Activated CD8-positive, alpha-beta T cell treated with anti-CD3 and anti-CD28 coated beads, Interleukin-2, amount 10 ng/mL, durations not matched to agents 7 days and 5 days (primary cell): ENCODE results near the gene TFF1. TPM values are rescaled to one million over a fixed set of nuclear protein-coding genes. Genes with fewer than 3 reads are reported as not detected.

Experiments used
- ATAC-seq: fragments of 150-1000 bp; cut with Tn5 transposase; one replicate; pipeline ENCODE4 v1.10.0; 2021; ENCODE audit warnings: moderate library complexity
- CTCF ChIA-PET: fragments of 350-600 bp; sonication (Branson Sonifier 250); formaldehyde crosslinking; loops from one replicate; lab custom pipeline; 2021; ENCODE audit warnings: antibody characterized with exemption; lab: Charles Lee
- POLR2A ChIA-PET: fragments of 350-600 bp; sonication (Branson Sonifier 250); formaldehyde crosslinking; loops from one replicate; lab custom pipeline; 2021; ENCODE audit warnings: antibody characterized with exemption; lab: Charles Lee
- DNase-seq: peaks from one replicate; pipeline ENCODE4 v3.0.0-alpha.2; 2020
- H3K27ac Mint-ChIP-seq: one replicate; pipeline ENCODE4 v1.8.0; 2021; ENCODE audit warnings: mild to moderate bottlenecking, mixed read lengths
- H3K27me3 Mint-ChIP-seq: one replicate; pipeline ENCODE4 v1.8.0; 2021; ENCODE audit warnings: low read depth, mixed read lengths
- H3K36me3 Mint-ChIP-seq: one replicate; pipeline ENCODE4 v1.8.0; 2021; ENCODE audit warnings: low read depth, mixed read lengths
- H3K4me1 Mint-ChIP-seq: one replicate; pipeline ENCODE4 v1.8.0; 2021; ENCODE audit warnings: low read depth, mixed read lengths
- H3K4me3 Mint-ChIP-seq: one replicate; pipeline ENCODE4 v1.8.0; 2021; ENCODE audit warnings: mild to moderate bottlenecking, mixed read lengths
- H3K9me3 Mint-ChIP-seq: one replicate; pipeline ENCODE4 v1.8.0; 2022; ENCODE audit warnings: mixed read lengths; ENCODE audit not compliant: insufficient read depth
- total RNA-seq, 2 experiments: library from RNA; stranded (reverse); gene quantifications; one replicate each; pipeline ENCODE4 v1.2.3, GENCODE V29; 2021

The TFF1 gene
- total RNA-seq, 2 experiments from 2014 or later = not detected

DNA sequence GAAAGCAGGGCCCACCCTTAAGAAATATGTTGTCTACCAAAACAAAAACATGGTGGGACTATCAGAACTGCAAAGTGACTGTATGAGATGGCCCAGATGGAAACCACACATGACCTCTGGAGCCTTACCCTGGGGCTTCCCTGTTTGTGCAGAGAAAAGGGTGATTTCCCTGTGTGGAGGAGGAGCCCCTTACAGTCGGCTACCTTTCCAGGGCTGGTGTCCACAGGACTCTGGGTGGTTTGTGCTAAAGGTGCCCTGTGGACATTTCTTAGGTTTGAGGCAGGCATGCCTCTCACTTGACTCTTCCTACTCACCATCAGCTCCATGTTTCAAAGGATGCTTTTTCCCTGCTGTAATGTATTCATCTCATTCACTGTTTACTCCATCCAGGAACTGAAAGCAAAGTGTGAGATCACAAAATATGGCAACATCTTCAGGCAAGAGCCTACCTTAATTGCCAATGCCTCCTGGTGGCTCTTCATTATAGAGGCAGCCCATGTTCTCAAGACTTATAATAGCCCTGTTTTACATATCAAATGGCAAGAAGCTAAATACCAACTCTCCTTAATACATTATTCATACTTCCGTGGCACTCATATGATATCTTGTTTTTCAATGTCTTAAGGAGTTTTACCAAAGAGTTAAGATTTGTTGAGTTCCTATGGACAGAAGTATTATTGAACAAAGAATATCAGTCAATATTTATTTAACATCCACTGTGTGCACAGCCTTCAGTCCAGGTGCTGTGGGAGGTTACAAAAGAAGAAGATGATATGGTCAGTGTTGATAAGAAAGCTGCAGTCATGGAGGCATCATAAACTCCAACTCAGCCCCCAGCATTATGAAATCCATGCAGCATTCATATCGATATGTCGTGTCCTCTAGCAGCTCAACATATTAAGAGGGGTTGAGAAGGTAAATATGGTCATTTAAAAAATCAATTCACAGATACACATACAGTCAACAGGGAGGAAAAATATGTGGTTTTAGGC is 35.7 kb downstream of the TFF1 start:
- ChIA-PET CTCF (interaction anchor here (2.0 to 2.1 kb wide), 2 partner anchors 21 to 186 kb away, joined by 7 to 8 read pairs; no protein-coding TSS in a partner anchor), POLR2A (no interaction called here)
- Mint-ChIP-seq H3K36me3 (no peaks in the 10 kb centered on the region), H3K27me3 (peaks cover 34% of the 10 kb centered on the region), H3K4me1 (no peaks in the 10 kb centered on the region), H3K27ac (no peak overlapping the region), H3K9me3 (peaks cover 7% of the 10 kb centered on the region), H3K4me3 (no peak overlapping the region)
- DNase-seq (no peak), ATAC-seq (no peak)

DNA sequence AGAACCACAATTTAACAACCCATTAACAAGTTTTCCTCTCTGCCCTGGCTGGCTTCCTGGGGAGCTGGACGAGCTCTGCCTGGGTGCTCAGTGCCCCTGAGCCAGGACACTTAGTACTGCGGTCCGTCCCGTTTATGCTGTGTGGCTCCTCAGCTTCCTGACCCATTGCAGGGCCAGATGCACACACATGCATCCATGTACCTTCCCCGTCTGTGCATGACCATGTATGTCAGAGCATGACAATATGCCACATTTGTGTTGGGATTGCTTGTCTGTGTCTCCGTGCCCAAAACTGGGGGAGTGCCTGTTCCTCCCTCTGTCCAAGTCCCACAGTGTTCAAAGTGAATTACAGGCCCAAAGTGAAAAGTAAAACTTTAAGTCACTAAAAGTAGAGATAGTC is 41.4 kb downstream of the TFF1 start:
- ChIA-PET CTCF (interaction anchor here (0.7 to 1.7 kb wide), 3 partner anchors 12 to 79 kb away, joined by 3 to 5 read pairs (median 3); partner anchors contain the start of gene UBASH3A), POLR2A (no interaction called here)
- no peak for DNase-seq
- H3K4me1 Mint-ChIP-seq = no peaks in the 10 kb centered on the region
- no peak for ATAC-seq
- no peak overlapping the region for H3K4me3 Mint-ChIP-seq
- no peaks in the 10 kb centered on the region for H3K9me3 Mint-ChIP-seq
- peaks cover 22% of the 10 kb centered on the region for H3K27me3 Mint-ChIP-seq
- H3K27ac Mint-ChIP-seq = no peak overlapping the region
- no peaks in the 10 kb centered on the region for H3K36me3 Mint-ChIP-seq

DNA sequence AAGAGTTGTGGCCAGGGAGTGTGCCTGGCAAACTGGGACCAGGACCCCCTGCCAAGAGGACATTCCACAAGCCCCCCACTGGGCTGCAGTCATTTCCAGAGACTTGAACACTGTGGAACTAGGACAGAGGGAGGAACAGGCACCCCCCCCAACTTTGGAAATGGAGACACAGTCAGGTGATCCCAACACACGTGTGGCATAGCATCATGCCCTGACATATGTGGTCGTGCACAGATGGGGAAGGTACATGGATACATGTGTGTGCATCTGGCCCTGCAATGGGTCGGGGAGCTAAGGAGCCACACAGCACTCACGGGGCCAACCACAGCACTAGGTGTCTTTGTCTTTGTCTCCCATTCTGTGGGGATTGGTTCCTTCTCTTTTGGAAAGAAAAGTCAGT is 44.5 kb downstream of the TFF1 start:
- POLR2A ChIA-PET = no interaction called here
- Mint-ChIP-seq H3K9me3 (no peaks in the 10 kb centered on the region), H3K27me3 (peaks cover 14% of the 10 kb centered on the region), H3K4me1 (peaks cover 5% of the 10 kb centered on the region), H3K27ac (no peak overlapping the region), H3K36me3 (no peaks in the 10 kb centered on the region), H3K4me3 (no peak overlapping the region)
- CTCF ChIA-PET = interaction anchor here (1.2 to 1.4 kb wide), 2 partner anchors 15 to 19 kb away, joined by 3 to 4 read pairs; no protein-coding TSS in a partner anchor
- no peak for DNase-seq
- ATAC-seq = no peak

DNA sequence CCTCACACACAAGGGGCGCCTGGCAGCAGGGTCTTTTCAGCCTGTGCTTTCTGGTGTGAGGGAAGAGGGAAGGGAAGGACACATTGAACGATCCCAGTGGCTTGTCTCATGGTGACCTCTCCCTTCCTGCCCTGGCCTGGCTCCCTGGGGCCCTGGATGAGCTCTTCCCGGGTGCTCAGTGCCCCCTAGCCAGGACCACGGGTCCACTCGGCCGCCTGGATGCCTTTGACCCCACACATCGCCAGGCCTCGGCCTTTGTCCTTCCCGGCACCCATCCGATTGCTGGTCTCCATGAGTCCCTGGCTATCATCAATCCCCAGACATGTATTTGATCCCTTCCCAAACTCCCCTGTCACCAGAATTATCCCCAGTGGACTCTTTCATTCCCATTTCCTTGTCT is 45.1 kb downstream of the TFF1 start:
- H3K36me3 Mint-ChIP-seq = no peaks in the 10 kb centered on the region
- ATAC-seq = no peak
- H3K4me1 Mint-ChIP-seq = peaks cover 5% of the 10 kb centered on the region
- H3K9me3 Mint-ChIP-seq = no peaks in the 10 kb centered on the region
- peaks cover 11% of the 10 kb centered on the region for H3K27me3 Mint-ChIP-seq
- no peak overlapping the region for H3K4me3 Mint-ChIP-seq
- no peak overlapping the region for H3K27ac Mint-ChIP-seq
- CTCF ChIA-PET = interaction anchor here (3.2 kb wide), 1 partner anchor 11 kb away, joined by 12 read pairs; no protein-coding TSS in a partner anchor
- POLR2A ChIA-PET = no interaction called here
- DNase-seq = no peak

DNA sequence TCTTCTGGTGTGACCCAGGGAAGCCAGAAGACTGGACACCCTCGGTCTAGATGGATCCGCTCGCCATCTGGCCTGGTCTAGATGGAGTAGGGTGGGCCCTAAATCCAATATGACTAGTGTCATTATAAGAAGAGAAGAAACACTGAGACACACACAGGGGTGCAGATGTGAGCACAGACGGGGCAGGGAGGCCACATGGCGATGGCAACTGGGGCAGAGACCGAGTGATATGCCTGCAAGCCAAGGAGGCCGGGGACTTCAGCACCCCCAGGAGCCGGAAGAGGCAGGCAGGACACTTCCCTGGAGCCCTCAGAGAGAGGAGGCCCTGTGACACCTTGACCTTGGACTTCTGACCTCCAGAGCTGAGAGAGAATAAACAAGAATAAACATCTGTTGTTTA is 45.5 kb downstream of the TFF1 start:
- Mint-ChIP-seq H3K36me3 (no peaks in the 10 kb centered on the region), H3K9me3 (no peaks in the 10 kb centered on the region), H3K27me3 (peaks cover 11% of the 10 kb centered on the region), H3K4me1 (peaks cover 5% of the 10 kb centered on the region), H3K27ac (no peak overlapping the region), H3K4me3 (no peak overlapping the region)
- ATAC-seq (no peak), DNase-seq (no peak)
- CTCF ChIA-PET = interaction anchor here (3.2 kb wide), 1 partner anchor 11 kb away, joined by 12 read pairs; no protein-coding TSS in a partner anchor
- POLR2A ChIA-PET = no interaction called here

DNA sequence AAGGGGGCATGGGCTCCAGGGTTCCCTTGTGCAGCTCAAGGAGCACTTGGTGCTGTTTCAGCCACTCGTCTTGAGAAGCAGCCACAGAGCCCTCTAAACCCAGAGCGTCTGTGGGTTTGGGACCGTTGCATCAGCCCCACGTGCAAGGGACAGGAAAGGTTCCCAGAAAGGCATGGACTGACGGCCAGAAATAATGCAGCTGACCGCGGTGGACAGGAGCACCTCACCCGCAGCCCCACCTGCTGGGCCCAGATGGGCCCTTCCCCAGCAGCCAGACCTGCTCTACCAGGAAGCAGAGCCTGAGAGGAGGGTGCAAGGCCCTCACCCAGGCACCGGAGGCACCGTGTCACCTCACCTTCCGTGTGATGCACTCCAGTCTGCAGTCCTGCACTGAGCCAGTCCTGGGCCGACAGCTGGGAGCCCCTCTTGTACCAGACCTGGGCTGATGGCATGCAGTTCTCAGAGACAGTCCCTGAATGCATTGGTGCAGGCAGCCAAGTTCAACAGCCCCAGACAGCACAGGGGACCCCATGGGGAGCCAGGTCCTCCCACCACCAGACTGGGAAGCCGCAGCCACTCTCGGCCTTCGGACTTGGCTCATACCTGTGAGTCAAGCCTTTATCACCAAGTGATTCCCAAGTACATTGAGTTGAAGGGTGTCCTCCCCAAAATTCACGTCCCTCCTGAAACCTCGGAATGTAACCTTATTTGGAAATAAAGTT is 46.3 kb downstream of the TFF1 start:
- ATAC-seq (no peak), DNase-seq (no peak)
- Mint-ChIP-seq H3K27ac (no peak overlapping the region), H3K4me3 (no peak overlapping the region), H3K27me3 (peaks cover 4% of the 10 kb centered on the region), H3K4me1 (peaks cover 5% of the 10 kb centered on the region), H3K36me3 (no peaks in the 10 kb centered on the region), H3K9me3 (no peaks in the 10 kb centered on the region)
- ChIA-PET POLR2A (no interaction called here), CTCF (interaction anchor here (1.1 to 3.2 kb wide), 2 partner anchors 10 to 174 kb away, joined by 4 to 12 read pairs; no protein-coding TSS in a partner anchor)

DNA sequence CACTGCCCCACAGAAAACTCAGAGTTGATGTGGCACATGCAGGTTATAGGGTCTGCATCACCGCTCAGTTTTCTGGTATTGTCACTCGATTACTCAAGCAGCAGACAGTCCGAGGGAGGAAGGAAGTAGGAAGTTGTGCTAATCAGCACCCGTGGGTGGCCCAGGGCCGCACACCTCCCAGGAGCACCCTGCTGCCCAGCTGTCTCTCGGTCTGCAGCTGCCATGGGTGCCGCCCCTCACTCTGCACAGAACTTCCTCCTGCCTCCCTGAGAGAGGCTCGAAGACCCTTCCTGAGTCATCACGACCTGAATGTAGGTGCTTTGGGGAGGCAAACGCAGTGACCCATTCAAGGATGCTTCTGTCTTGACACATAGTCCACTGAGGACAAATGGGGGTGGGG is 47.0 kb downstream of the TFF1 start:
- no peak overlapping the region for H3K27ac Mint-ChIP-seq
- ATAC-seq = no peak

DNA sequence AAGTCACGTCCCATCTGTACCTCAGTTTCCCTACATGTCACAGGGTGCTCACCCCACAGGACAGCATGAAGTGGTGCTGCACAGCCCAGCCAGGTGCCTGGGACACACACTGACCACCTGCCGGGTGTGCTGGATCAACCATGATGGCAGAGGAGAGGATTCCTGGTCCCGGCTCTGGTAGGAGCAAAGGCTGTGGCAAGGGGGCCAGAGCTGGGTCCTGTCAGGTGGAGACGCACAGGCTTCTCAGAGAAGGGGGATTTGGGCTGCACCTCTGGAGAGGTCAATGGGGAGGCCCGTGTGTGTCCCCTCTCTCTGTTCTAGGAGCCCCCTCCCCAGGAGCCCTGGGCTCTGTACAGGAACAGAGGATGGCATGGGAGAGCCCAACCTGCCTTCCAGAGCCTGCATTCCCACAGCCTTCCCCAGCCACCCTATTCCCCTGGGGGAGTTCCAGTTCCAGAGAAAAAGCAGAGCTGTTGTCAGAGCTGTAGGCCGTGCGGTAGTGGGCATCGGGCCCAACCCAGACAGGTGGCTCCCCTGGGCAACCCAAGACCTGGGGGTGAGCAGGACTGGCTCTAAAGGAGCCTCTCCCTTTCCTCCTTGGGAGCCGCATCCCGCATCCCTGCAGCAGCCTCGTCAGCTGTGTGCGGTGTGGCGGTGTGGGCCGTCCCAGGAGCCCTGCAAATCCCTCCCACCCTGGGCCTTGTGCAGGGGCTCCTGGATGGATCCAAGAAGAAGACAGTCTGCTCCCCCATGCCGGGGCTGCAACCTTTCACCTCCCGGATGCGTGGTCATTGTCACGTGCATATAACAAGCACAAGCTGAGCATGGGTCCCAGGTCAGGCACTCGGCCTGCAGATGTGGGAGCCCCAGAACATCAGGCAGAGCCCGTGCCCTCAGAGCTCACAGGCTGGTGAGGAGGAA is 48.2 kb downstream of the TFF1 start:
- POLR2A ChIA-PET = no interaction called here

More for the DNA sequence above, 47.0 kb downstream of the TFF1 start:
- peaks cover 5% of the 10 kb centered on the region for H3K4me1 Mint-ChIP-seq
- no peaks in the 10 kb centered on the region for H3K36me3 Mint-ChIP-seq
- no peak overlapping the region for H3K4me3 Mint-ChIP-seq
- DNase-seq = no peak
- H3K27me3 Mint-ChIP-seq = peaks cover 1% of the 10 kb centered on the region
- CTCF ChIA-PET = interaction anchor here (1.1 to 3.2 kb wide), 2 partner anchors 9 to 173 kb away, joined by 4 to 12 read pairs; no protein-coding TSS in a partner anchor
- POLR2A ChIA-PET = no interaction called here
- H3K9me3 Mint-ChIP-seq = no peaks in the 10 kb centered on the region

DNA sequence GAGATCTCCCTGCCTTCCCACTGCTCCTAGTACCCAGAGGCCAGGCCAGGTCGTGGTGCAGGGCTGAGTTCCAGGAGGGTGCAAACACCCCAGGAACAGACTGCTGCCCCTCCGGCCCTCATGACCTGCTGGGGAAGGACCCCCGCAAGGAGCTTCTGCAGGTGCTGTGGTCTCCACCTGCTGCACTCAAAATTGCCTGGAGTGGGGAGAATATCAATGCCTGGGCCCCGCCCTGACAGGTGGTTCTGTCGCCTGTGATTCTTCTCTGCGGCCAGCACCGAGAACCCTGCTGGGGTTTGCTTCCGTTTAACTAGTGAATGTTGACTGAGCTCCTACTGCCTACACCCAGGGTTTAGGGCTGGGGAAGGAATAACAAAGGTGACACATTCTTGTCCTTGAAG is 49.0 kb downstream of the TFF1 start:
- DNase-seq (no peak), ATAC-seq (no peak)
- no peaks in the 10 kb centered on the region for H3K9me3 Mint-ChIP-seq
- peaks cover 1% of the 10 kb centered on the region for H3K27me3 Mint-ChIP-seq
- H3K36me3 Mint-ChIP-seq = no peaks in the 10 kb centered on the region
- POLR2A ChIA-PET = no interaction called here
- peaks cover 5% of the 10 kb centered on the region for H3K4me1 Mint-ChIP-seq
- H3K27ac Mint-ChIP-seq = no peak overlapping the region
- CTCF ChIA-PET = interaction anchor here (0.6 kb wide), 1 partner anchor 20 kb away, joined by 3 read pairs; no protein-coding TSS in a partner anchor
- no peak overlapping the region for H3K4me3 Mint-ChIP-seq

More for the DNA sequence above, 48.2 kb downstream of the TFF1 start:
- Mint-ChIP-seq H3K9me3 (no peaks in the 10 kb centered on the region), H3K27me3 (peaks cover 1% of the 10 kb centered on the region), H3K27ac (no peak overlapping the region), H3K36me3 (no peaks in the 10 kb centered on the region), H3K4me1 (peaks cover 5% of the 10 kb centered on the region), H3K4me3 (no peak overlapping the region)
- no peak for DNase-seq
- CTCF ChIA-PET = interaction anchor here (0.6 to 3.2 kb wide), 2 partner anchors 8 to 19 kb away, joined by 3 to 12 read pairs; no protein-coding TSS in a partner anchor
- no peak for ATAC-seq

DNA sequence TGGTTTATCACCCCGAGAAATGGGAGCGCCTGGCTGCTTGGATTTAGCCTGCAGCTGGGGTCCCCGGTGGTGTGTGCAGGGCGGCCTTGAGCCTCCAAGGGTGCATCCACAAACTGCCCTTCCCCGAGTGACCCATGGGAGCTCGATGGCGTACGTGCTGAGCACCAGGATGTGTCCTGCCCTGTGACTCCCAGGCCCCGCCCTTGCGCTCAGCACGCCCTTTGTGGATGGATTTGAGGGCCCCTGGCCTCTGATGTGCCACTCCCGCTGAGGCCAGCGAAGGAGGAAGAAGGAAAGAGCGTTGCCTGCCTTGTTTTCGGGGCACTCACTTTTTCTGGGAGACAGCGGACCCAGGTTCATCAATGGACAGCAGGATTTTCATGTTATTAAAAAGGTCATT is 49.4 kb downstream of the TFF1 start:
- Mint-ChIP-seq H3K36me3 (no peaks in the 10 kb centered on the region), H3K4me3 (no peak overlapping the region), H3K27ac (no peak overlapping the region), H3K27me3 (no peaks in the 10 kb centered on the region), H3K9me3 (no peaks in the 10 kb centered on the region), H3K4me1 (peaks cover 5% of the 10 kb centered on the region)
- CTCF ChIA-PET = no interaction called here
- no peak for ATAC-seq
- POLR2A ChIA-PET = no interaction called here
- no peak for DNase-seq
